Hepatocyte (in vitro differentiated cells): ENCODE measurements around the gene CD58.
"Not testable (repeated sequence)": the region's sequence is repeated elsewhere in the genome, so short reads cannot be mapped to it uniquely, and the experiment has no call there.

Source experiments
- CTCF ChIP-seq: fragments of 200-600 bp; sonication (generic); IDR thresholded peaks from 2 replicates; pipeline ENCODE4 v1.5.1; 2016; ENCODE audit warnings: antibody characterized with exemption, mild to moderate bottlenecking; ENCODE audit not compliant: poor library complexity
- EZH2 ChIP-seq: fragments of 200-600 bp; sonication (generic); IDR thresholded peaks from 2 replicates; pipeline ENCODE4 v1.6.1; 2016; ENCODE audit warnings: antibody characterized with exemption, mild to moderate bottlenecking, borderline replicate concordance

GRCh38 chr1:116597388-116597787 is 26.6 kb upstream of the CD58 start:
- TF ChIP-seq CTCF, EZH2: not testable (repeated sequence)
